K562 (cell line): ENCODE results near the gene WBP1. TPM values are rescaled to one million over a fixed set of nuclear protein-coding genes. Genes with fewer than 3 reads are reported as not detected.

Experiments
- ATAC-seq: fragments of 200-7000 bp; cut with Tn5 transposase; 3 replicates; pipeline ENCODE4 v1.9.1; 2020; ENCODE audit warnings: moderate library complexity
- BruUV-seq: library from RNA; stranded (reverse); fragments of 400-500 nt; replicated peaks from 2 replicates; lab custom pipeline; 2021; lab: Mats Ljungman, UMichigan
- CTCF ChIA-PET: fragments of 300-600 bp; formaldehyde crosslinking; extraction: SDS; loops from one replicate; lab custom pipeline; 2021; ENCODE audit warnings: low intra/inter-chr PET ratio; lab: Yijun Ruan, JAX
- POLR2A ChIA-PET: fragments of 300-600, 350-650 bp; sonication (Branson Sonifier 250); formaldehyde crosslinking; extraction: SDS; loops from one replicate; lab custom pipeline; 2021; ENCODE audit warnings: antibody characterized with exemption, inconsistent platforms; lab: Yijun Ruan, JAX
- DNase-seq, 4 experiments: peaks; one replicate each; pipeline versions ENCODE4 v3.0.0 to v3.0.0-alpha.2; 2011 to 2018; ENCODE audit warnings: low spot score in 3 of 4, mixed read lengths in 3 of 4; ENCODE audit errors: extremely low read depth in 1 of 4
- FAIRE-seq: peaks from 2 replicates; lab custom pipeline; 2011; peaks lifted over from hg19 to GRCh38; lab: Jason Lieb, UNC
- H2AFZ ChIP-seq: 2 replicates; pipeline ENCODE4 v1.6.0; 2011; ENCODE audit warnings: low read depth, low read length, control low read depth, inconsistent platforms
- H3K27ac ChIP-seq: fragments of 200-600 bp; 3 replicates; pipeline ENCODE4 v1.8.0; 2011; ENCODE audit warnings: low read depth, mild to moderate bottlenecking, control low read depth, inconsistent platforms, low read length, moderate library complexity, mixed read lengths; ENCODE audit errors: extremely low read depth
- H3K27me3 ChIP-seq, 2 experiments: fragments of 300-600 bp in 1 of 2; 2 replicates in 1 of 2; 3 replicates in 1 of 2; pipeline versions ENCODE4 v1.6.0 to v1.8.0; 2011; ENCODE audit warnings: inconsistent platforms in 2 of 2, low read length in 2 of 2, mild to moderate bottlenecking in 1 of 2, mixed read lengths in 1 of 2, moderate library complexity in 1 of 2; ENCODE audit not compliant: control insufficient read depth in 2 of 2, insufficient read depth in 2 of 2
- H3K36me3 ChIP-seq: fragments of 300-600 bp; 3 replicates; pipeline ENCODE4 v1.8.0; 2011; ENCODE audit warnings: mild to moderate bottlenecking, low read length, inconsistent platforms; ENCODE audit not compliant: control insufficient read depth, insufficient read depth
- H3K4me1 ChIP-seq, 2 experiments: fragments of 200-600 bp in 1 of 2; replicated peaks in 1 of 2; 2 replicates in 1 of 2; 3 replicates in 1 of 2; pipeline versions ENCODE4 v1.5.1 to v1.8.0; 2011; ENCODE audit warnings: inconsistent platforms in 2 of 2, low read length in 2 of 2, mild to moderate bottlenecking in 1 of 2, mixed read lengths in 1 of 2, moderate library complexity in 1 of 2; ENCODE audit not compliant: control insufficient read depth in 2 of 2, insufficient read depth in 2 of 2
- H3K4me2 ChIP-seq: 2 replicates; pipeline ENCODE4 v1.6.1; 2011; ENCODE audit warnings: low read length, control low read depth, inconsistent platforms, mixed read lengths; ENCODE audit not compliant: insufficient read depth
- H3K4me3 ChIP-seq: fragments of 200-600 bp; sonication (generic), shearing (Covaris generic); 2 replicates; pipeline ENCODE4 v1.5.1; 2016; ENCODE audit warnings: control low read depth, inconsistent platforms
- H3K79me2 ChIP-seq: fragments of 200-600 bp; 3 replicates; pipeline ENCODE4 v1.8.0; 2011; ENCODE audit warnings: low read length, inconsistent platforms; ENCODE audit not compliant: control insufficient read depth, insufficient read depth
- H3K9ac ChIP-seq, 2 experiments: 2 replicates each; pipeline versions ENCODE4 v1.6.0 to v1.6.1; 2011; ENCODE audit warnings: low read depth in 2 of 2, low read length in 2 of 2, control low read depth in 1 of 2, inconsistent platforms in 1 of 2, mild to moderate bottlenecking in 1 of 2, mixed read lengths in 1 of 2; ENCODE audit not compliant: insufficient read depth in 1 of 2
- H3K9me1 ChIP-seq: one replicate; pipeline ENCODE4 v1.6.0; 2011; ENCODE audit warnings: inconsistent platforms, mild to moderate bottlenecking, low read length, moderate library complexity; ENCODE audit not compliant: control insufficient read depth, insufficient read depth
- H3K9me3 ChIP-seq: replicated peaks from 2 replicates; pipeline ENCODE4 v1.5.1; 2011; ENCODE audit warnings: low read depth, low read length, inconsistent platforms; ENCODE audit not compliant: control insufficient read depth, insufficient read depth
- H4K20me1 ChIP-seq: replicated peaks from 2 replicates; pipeline ENCODE4 v1.6.1; 2011; ENCODE audit warnings: low read length, inconsistent platforms, mixed read lengths; ENCODE audit not compliant: control insufficient read depth, insufficient read depth
- ETS2 ChIP-seq: IDR thresholded peaks from 2 replicates; pipeline ENCODE4 v1.6.1; 2016; ENCODE audit warnings: borderline replicate concordance, missing genetic modification characterization, mild to moderate bottlenecking, moderate library complexity, missing compliant biosample characterization; ENCODE audit not compliant: poor library complexity, severe bottlenecking
- FOXO4 ChIP-seq: fragments of 450-650 bp; formaldehyde crosslinking; IDR thresholded peaks from 2 replicates; pipeline ENCODE4 v1.4.0; 2020; ENCODE audit warnings: mild to moderate bottlenecking, moderate library complexity
- NCOA6 ChIP-seq: fragments of 450-650 bp; IDR thresholded peaks from 2 replicates; pipeline ENCODE4 v1.6.1; 2017; ENCODE audit warnings: mild to moderate bottlenecking
- POLR2B ChIP-seq: fragments of 450-650 bp; IDR thresholded peaks from 2 replicates; pipeline ENCODE4 v1.6.1; 2018; ENCODE audit warnings: low read depth; ENCODE audit not compliant: partially characterized antibody
- TBP ChIP-seq: optimal IDR thresholded peaks from 2 replicates; pipeline ENCODE3; 2011; ENCODE audit warnings: low read depth, low read length, improper control_type of control experiment
- ZBTB11 ChIP-seq, 3 experiments: fragments of 200-800 bp in 1 of 3; fragments of 250-450 bp in 1 of 3; fragments of 450-650 bp in 1 of 3; sonication (Bioruptor Pico) in 1 of 3; sonication (Bioruptor generic) in 1 of 3; formaldehyde crosslinking in 1 of 3; IDR thresholded peaks; 2 replicates each; pipeline versions ENCODE4 v1.6.1 to v1.8.0; 2016 to 2022; ENCODE audit warnings: mild to moderate bottlenecking in 2 of 3, missing genetic modification characterization in 2 of 3, missing compliant biosample characterization in 1 of 3, moderate library complexity in 1 of 3
- ZKSCAN3 ChIP-seq: fragments of 250-450 bp; sonication (Bioruptor Pico); IDR thresholded peaks from 2 replicates; pipeline ENCODE4 v1.4.0; 2020
- ZNF23 ChIP-seq: fragments of 250-450 bp; sonication (Bioruptor Pico); IDR thresholded peaks from 2 replicates; pipeline ENCODE4 v1.4.0; 2020; ENCODE audit warnings: mild to moderate bottlenecking
- ZNF766 ChIP-seq: fragments of 200-800 bp; sonication (Bioruptor generic); conservative IDR thresholded peaks from 2 replicates; pipeline ENCODE4 v1.6.1; 2016; ENCODE audit warnings: missing genetic modification characterization, missing compliant biosample characterization
- WGBS: fragments of 100-300 bp; shearing (Covaris generic); methylation state at CpG from one replicate; pipeline ENCODE4 v1.1.6; 2016; ENCODE audit warnings: low coverage, mixed read lengths; ENCODE audit not compliant: insufficient coverage; ENCODE audit errors: missing lambda C conversion rate; 5-methylcytosine and 5-hydroxymethylcytosine counted together
- in situ Hi-C: fragments of 300-500 bp; cut with MboI; formaldehyde crosslinking; loops from 4 replicates; pipeline ENCODE4 v1.15.0; 2018; ENCODE audit warnings: inconsistent platforms, mixed read lengths
- intact Hi-C: fragments of 100-400 bp; cut with micrococcal nuclease; formaldehyde crosslinking; loops from 2 replicates; pipeline ENCODE4 v1.14.2; 2022
- polyA plus RNA-seq, 8 experiments: library from polyadenylated mRNA; depleted of rRNA in 4 of 8; stranded (reverse) in 5 of 8; unstranded in 3 of 8; fragments of >200 nt; fragmentation: Nextera tagmentation in 2 of 8; fragmentation: Illumina TruSeq in 1 of 8; extraction: Ambion mirVana in 2 of 8; extraction: Trizol in 1 of 8; gene quantifications; 2 replicates each; pipeline versions ENCODE4 v1.2.1 to v1.2.3, GENCODE V29; 2011 to 2014; ENCODE audit warnings: inconsistent platforms in 1 of 8, missing spikeins in 1 of 8
- total RNA-seq, 7 experiments: library from RNA; depleted of rRNA in 6 of 7; stranded (reverse); fragments of >200 nt in 6 of 7; fragmentation: Illumina TruSeq in 2 of 7; extraction: Trizol in 2 of 7; gene quantifications; 2 replicates each; pipeline versions ENCODE4 v1.2.1 to v1.2.3, GENCODE V29; 2011 to 2021; ENCODE audit warnings: low replicate concordance in 1 of 7

Gene WBP1
- total and polyA plus RNA-seq, 9 of the 15 experiments (the other 6 are each of a cell fraction or from before 2014, with no cell fraction given): 1.9 to 27.7 (median 14.2) TPM

DNA sequence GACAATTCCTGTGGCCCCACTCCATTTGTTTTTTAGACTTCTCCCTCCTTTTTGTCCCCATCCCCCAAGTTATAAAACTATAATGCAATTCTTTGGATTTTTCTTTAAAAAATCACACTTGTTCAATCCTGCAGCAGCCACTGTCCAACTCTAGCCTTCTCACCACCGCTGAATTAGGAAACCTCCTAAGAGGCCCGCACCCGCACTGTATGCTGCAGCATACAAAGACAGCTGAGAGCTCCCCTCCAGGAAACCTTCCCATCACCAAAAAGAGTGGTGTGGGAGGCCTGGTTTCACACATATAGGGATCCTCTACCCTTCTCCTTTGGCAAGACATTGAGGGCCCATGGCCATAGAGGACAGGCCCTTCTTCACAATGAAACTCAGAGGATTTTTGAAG, 46.4 kb downstream of the WBP1 start:
- Histone ChIP-seq H3K4me3 (peak overlapping the region; percentile 40; the same call in 1 of the 2 replicates), H4K20me1 (no peaks in the 10 kb centered on the region)
- TF ChIP-seq ZKSCAN3 (CRISPR knock-in tag): no peak
- no peak for TF ChIP-seq ZNF23
- TF ChIP-seq ZBTB11 (CRISPR knock-in tag; IDR thresholded peaks at IDR 0.05): no peak
- no peak for TF ChIP-seq FOXO4 (CRISPR knock-in tag)
- TF ChIP-seq POLR2B: no peak
- peak; percentile 21 for TF ChIP-seq TBP
- no peak for TF ChIP-seq NCOA6
- TF ChIP-seq ETS2 (tag): no peak
- TF ChIP-seq ZNF766 (CRISPR knock-in tag): no peak
- TF ChIP-seq, all 486 proteins: peak for 1
- POLR2A ChIA-PET: interaction anchor here (0.6 to 1.6 kb wide), 8 partner anchors 9 to 105 kb away, joined by 3 to 6 read pairs (median 4); no protein-coding TSS in a partner anchor
- Histone ChIP-seq H3K27ac (peak overlapping the region; percentile 79), H3K9me1 (no peaks in the 10 kb centered on the region), H3K9ac (peak overlapping the region; percentile 38 to 87; a peak in 3 of 4 replicates), H3K79me2 (peaks cover 46% of the 10 kb centered on the region), H3K9me3 (no peaks in the 10 kb centered on the region), H3K36me3 (peaks cover 13% of the 10 kb centered on the region; the same call in 2 of the 3 replicates), H2AFZ (no peak overlapping the region), H3K4me2 (peak overlapping the region; percentile 95), H3K27me3 (no peaks in the 10 kb centered on the region), H3K4me1 (peaks cover 42 to 61% of the 10 kb centered on the region in 2 experiments; a peak in 4 of 5 replicates)
- no peak for ATAC-seq
- TSS peak; percentile 52 for BruUV-seq
- no peak for FAIRE-seq
- intact Hi-C loops: loop anchor here (5.0 kb wide), 1 partner anchor 68 kb away; no protein-coding TSS in a partner anchor
- in situ Hi-C loops: no loop called here
- DNase-seq: peak in 1 of 4 experiments; percentile 34
- WGBS: 38% methylated on average over 3 of the region's 3 CpGs
- CTCF ChIA-PET: no interaction called here
